H1 (cell line): Measurements from ENCODE around the gene CHST10. TPM values are rescaled to one million over a fixed set of nuclear protein-coding genes. Genes with fewer than 3 reads are reported as not detected.

Experiments
- CTCF ChIA-PET: fragments of 300-600 bp; sonication (Branson Sonifier 250); formaldehyde crosslinking; loops from one replicate; lab custom pipeline; 2021; ENCODE audit not compliant: partially characterized antibody; lab: Charles Lee
- POLR2A ChIA-PET: fragments of 300-600 bp; sonication (Branson Sonifier 250); formaldehyde crosslinking; loops from one replicate; lab custom pipeline; 2021; ENCODE audit warnings: inconsistent platforms; ENCODE audit not compliant: partially characterized antibody; lab: Charles Lee
- DNase-seq, 2 experiments: peaks; one replicate each; pipeline versions ENCODE4 v3.0.0 to v3.0.0-alpha.2; 2010 to 2022; ENCODE audit warnings: low spot score in 2 of 2, low read depth in 1 of 2, mixed read lengths in 1 of 2
- FAIRE-seq: peaks from 2 replicates; lab custom pipeline; 2011; peaks lifted over from hg19 to GRCh38; lab: Jason Lieb, UNC
- H2AFZ ChIP-seq: 2 replicates; pipeline ENCODE4 v1.8.1; 2012; ENCODE audit warnings: low read length, inconsistent platforms
- H2AK5ac ChIP-seq: 2 replicates; pipeline ENCODE4 v1.6.1; 2013; ENCODE audit warnings: low read depth, low read length
- H2BK120ac ChIP-seq: replicated peaks from 2 replicates; pipeline ENCODE3; 2013; ENCODE audit warnings: low read depth, low read length, inconsistent platforms
- H2BK12ac ChIP-seq: 2 replicates; pipeline ENCODE4 v1.6.1; 2013; ENCODE audit warnings: low read depth, low read length
- H2BK15ac ChIP-seq: 2 replicates; pipeline ENCODE4 v1.6.1; 2013; ENCODE audit warnings: low read length
- H2BK20ac ChIP-seq: 2 replicates; pipeline ENCODE4 v1.6.1; 2013; ENCODE audit warnings: low read length
- H2BK5ac ChIP-seq: 2 replicates; pipeline ENCODE4 v1.6.1; 2013; ENCODE audit warnings: low read depth, low read length
- H3K14ac ChIP-seq: 2 replicates; pipeline ENCODE4 v1.6.1; 2013; ENCODE audit warnings: inconsistent platforms; ENCODE audit not compliant: insufficient read length
- H3K18ac ChIP-seq: 2 replicates; pipeline ENCODE4 v1.6.1; 2013; ENCODE audit warnings: low read length; ENCODE audit errors: extremely low read depth
- H3K23ac ChIP-seq: 2 replicates; pipeline ENCODE4 v1.6.1; 2013; ENCODE audit warnings: inconsistent platforms; ENCODE audit not compliant: insufficient read length
- H3K23me2 ChIP-seq: 2 replicates; pipeline ENCODE4 v1.6.1; 2013; ENCODE audit warnings: low read depth, low read length
- H3K27ac ChIP-seq: 2 replicates; pipeline ENCODE4 v1.6.1; 2011; ENCODE audit warnings: low read depth, low read length, inconsistent platforms
- H3K27me3 ChIP-seq, 4 experiments: replicated peaks in 1 of 4; 1 replicate in 1 of 4; 2 replicates in 3 of 4; pipeline versions ENCODE4 v1.6.1 to v1.8.1; 2011 to 2013; ENCODE audit warnings: low read length in 3 of 4, mild to moderate bottlenecking in 3 of 4, inconsistent platforms in 2 of 4, mixed read lengths in 2 of 4, moderate library complexity in 1 of 4; ENCODE audit not compliant: control insufficient read depth in 3 of 4, insufficient read depth in 3 of 4; ENCODE audit errors: extremely low read depth in 1 of 4
- H3K36me3 ChIP-seq, 4 experiments: 2 replicates each; pipeline versions ENCODE4 v1.6.1 to v1.8.1; 2011 to 2013; ENCODE audit warnings: mild to moderate bottlenecking in 4 of 4, low read length in 3 of 4, moderate library complexity in 2 of 4, control low read depth in 1 of 4, inconsistent platforms in 1 of 4; ENCODE audit not compliant: insufficient read depth in 4 of 4, control insufficient read depth in 2 of 4
- H3K4ac ChIP-seq: replicated peaks from 2 replicates; pipeline ENCODE3; 2013; ENCODE audit warnings: low read length, low read depth, mixed read lengths, inconsistent platforms; ENCODE audit not compliant: insufficient read length
- H3K4me1 ChIP-seq, 4 experiments: replicated peaks in 1 of 4; 1 replicate in 1 of 4; 2 replicates in 3 of 4; pipeline versions ENCODE4 v1.6.1 to v1.8.1; 2011 to 2013; ENCODE audit warnings: low read length in 3 of 4, inconsistent platforms in 2 of 4, mixed read lengths in 1 of 4; ENCODE audit not compliant: insufficient read depth in 4 of 4, control insufficient read depth in 3 of 4
- H3K4me2 ChIP-seq, 2 experiments: 2 replicates each; pipeline versions ENCODE4 v1.6.1 to v1.8.1; 2011 to 2013; ENCODE audit warnings: low read depth in 2 of 2, low read length in 2 of 2, control low read depth in 1 of 2, inconsistent platforms in 1 of 2, mild to moderate bottlenecking in 1 of 2; ENCODE audit not compliant: insufficient read depth in 1 of 2
- H3K4me3 ChIP-seq, 4 experiments: fragments of 200-600, 300-600 bp in 1 of 4; sonication (generic), shearing (Covaris generic), sonication (Bioruptor Twin) in 1 of 4; 2 replicates each; pipeline versions ENCODE4 v1.5.1 to v1.8.1; 2011 to 2016; ENCODE audit warnings: low read length in 4 of 4, low read depth in 3 of 4, control low read depth in 2 of 4, inconsistent platforms in 2 of 4, mild to moderate bottlenecking in 2 of 4, mixed read lengths in 1 of 4, moderate library complexity in 1 of 4; ENCODE audit not compliant: insufficient read depth in 2 of 4; ENCODE audit errors: extremely low read depth in 1 of 4
- H3K56ac ChIP-seq: replicated peaks from 2 replicates; pipeline ENCODE3; 2013; ENCODE audit warnings: low read depth, mild to moderate bottlenecking, mixed read lengths, low read length, inconsistent platforms; ENCODE audit not compliant: insufficient read length
- H3K79me1 ChIP-seq: 2 replicates; pipeline ENCODE4 v1.6.1; 2013; ENCODE audit warnings: low read depth, low read length, control low read depth
- H3K79me2 ChIP-seq, 2 experiments: 2 replicates each; pipeline versions ENCODE4 v1.6.1 to v1.8.1; 2012 to 2013; ENCODE audit warnings: low read length in 2 of 2, mild to moderate bottlenecking in 2 of 2, inconsistent platforms in 1 of 2; ENCODE audit not compliant: insufficient read depth in 2 of 2, control insufficient read depth in 1 of 2
- H3K9ac ChIP-seq, 4 experiments: replicated peaks in 1 of 4; 1 replicate in 1 of 4; 2 replicates in 3 of 4; pipeline versions ENCODE4 v1.6.1 to v1.8.1; 2011 to 2013; ENCODE audit warnings: low read depth in 3 of 4, low read length in 3 of 4, control low read depth in 2 of 4, mild to moderate bottlenecking in 2 of 4, moderate library complexity in 2 of 4, inconsistent platforms in 1 of 4; ENCODE audit errors: extremely low read depth in 1 of 4
- H3K9me3 ChIP-seq, 2 experiments: 2 replicates each; pipeline versions ENCODE4 v1.6.1 to v1.8.1; 2012 to 2013; ENCODE audit warnings: mild to moderate bottlenecking in 2 of 2, moderate library complexity in 2 of 2, control low read depth in 1 of 2, inconsistent platforms in 1 of 2, low read depth in 1 of 2, low read length in 1 of 2, mixed read lengths in 1 of 2; ENCODE audit not compliant: insufficient read depth in 2 of 2
- H4K20me1 ChIP-seq, 2 experiments: replicated peaks in 1 of 2; 2 replicates each; pipeline versions ENCODE3 to v1.8.1; 2011 to 2013; ENCODE audit warnings: inconsistent platforms in 2 of 2, low read length in 2 of 2, mild to moderate bottlenecking in 1 of 2; ENCODE audit not compliant: insufficient read depth in 2 of 2, control insufficient read depth in 1 of 2
- H4K5ac ChIP-seq: 2 replicates; pipeline ENCODE4 v1.6.1; 2013; ENCODE audit warnings: low read length, low read depth, mixed read lengths, inconsistent platforms; ENCODE audit not compliant: insufficient read length
- H4K8ac ChIP-seq: 2 replicates; pipeline ENCODE4 v1.8.0; 2013; ENCODE audit warnings: mild to moderate bottlenecking, moderate library complexity, low read length, inconsistent platforms; ENCODE audit not compliant: insufficient read depth; ENCODE audit errors: extremely low read depth
- H4K91ac ChIP-seq: replicated peaks from 2 replicates; pipeline ENCODE3; 2013; ENCODE audit warnings: low read length, mixed read lengths, inconsistent platforms; ENCODE audit not compliant: insufficient read length
- CBX5 ChIP-seq: fragments of 300-800, 300-1000 bp; sonication (generic); IDR thresholded peaks from 2 replicates; pipeline ENCODE4 v1.7.1; 2016; ENCODE audit warnings: antibody characterized with exemption, low read length, low read depth
- CHD1 ChIP-seq: IDR thresholded peaks from 2 replicates; pipeline ENCODE4 v1.6.1; 2012; ENCODE audit warnings: low read depth, low read length, improper control_type of control experiment
- MAFK ChIP-seq: IDR thresholded peaks from 2 replicates; pipeline ENCODE4 v1.6.1; 2012; ENCODE audit warnings: low read depth, mild to moderate bottlenecking, improper control_type of control experiment, low read length
- SUZ12 ChIP-seq: fragments of 200-600 bp; sonication (generic); IDR thresholded peaks from 2 replicates; pipeline ENCODE4 v1.6.1; 2012; ENCODE audit warnings: mild to moderate bottlenecking, inconsistent platforms, low read length, moderate library complexity, mixed read lengths
- whole genome bisulfite sequencing, 2 experiments: shearing (Covaris generic) in 1 of 2; methylation state at CpG; one replicate each; pipeline versions ENCODE4 v1.1.6 to v1.1.7; 2013 to 2015; ENCODE audit warnings: low lambda C conversion rate in 2 of 2, mixed read lengths in 2 of 2, inconsistent platforms in 1 of 2, low coverage in 1 of 2, missing lambda C conversion rate in 1 of 2; ENCODE audit not compliant: insufficient replicate concordance in 2 of 2, insufficient coverage in 1 of 2, insufficient read length in 1 of 2; ENCODE audit errors: extremely low coverage in 1 of 2, missing lambda C conversion rate in 1 of 2; 5-methylcytosine and 5-hydroxymethylcytosine counted together
- polyA plus RNA-seq, 7 experiments: library from polyadenylated mRNA; depleted of rRNA in 3 of 7; stranded (reverse) in 5 of 7; unstranded in 2 of 7; fragments of >200 nt in 5 of 7; fragments of 200-250 nt in 2 of 7; gene quantifications; 1 replicate in 5 of 7; 2 replicates in 1 of 7; 4 replicates in 1 of 7; pipeline versions ENCODE4 v1.2.1 to v1.2.3, GENCODE V29; 2011 to 2013; ENCODE audit warnings: missing spikeins in 2 of 7, mixed read lengths in 2 of 7
- total RNA-seq: library from RNA; stranded (reverse); fragmentation: NEBNext Ultra II Directional; extraction: Animal tissue kit (Norgen Biotek cat#: 25700); gene quantifications from 2 replicates; pipeline ENCODE4 v1.2.1, GENCODE V29; 2021

Gene CHST10
- total and polyA plus RNA-seq, 2 of the 8 experiments (the other 6 are each of a cell fraction or from before 2014, with no cell fraction given): 27.3 to 29.1 TPM

GRCh38 chr2:100358554-100358953, 58.9 kb downstream of the CHST10 start:
- H3K27me3 ChIP-seq: no peaks in the 10 kb centered on the region
- H3K4me2 ChIP-seq: no peak overlapping the region
- no peaks in the 10 kb centered on the region for H3K79me1 ChIP-seq
- no peak overlapping the region for H3K18ac ChIP-seq
- no peak overlapping the region for H4K91ac ChIP-seq
- TF ChIP-seq CBX5 (no peak), MAFK (no peak), SUZ12 (no peak), CHD1 (no peak)
- H4K5ac ChIP-seq: no peak overlapping the region
- no peak overlapping the region for H3K27ac ChIP-seq
- H3K79me2 ChIP-seq: no peaks in the 10 kb centered on the region
- H3K9ac ChIP-seq: no peak overlapping the region
- no peaks in the 10 kb centered on the region for H4K20me1 ChIP-seq
- no peak overlapping the region for H2BK12ac ChIP-seq
- no peaks in the 10 kb centered on the region for H3K36me3 ChIP-seq
- FAIRE-seq (no peak), DNase-seq (no peak)
- no peak overlapping the region for H2BK5ac ChIP-seq
- H3K23ac ChIP-seq: no peak overlapping the region
- H3K23me2 ChIP-seq: no peaks in the 10 kb centered on the region
- no peak overlapping the region for H2AFZ ChIP-seq
- H3K4me3 ChIP-seq: no peak overlapping the region
- 87% methylated on average over 2 of the region's 2 CpGs; no CpG with 5 or more reads in 1 of the 2 experiments for WGBS, 2 experiments
- ChIA-PET CTCF (no interaction called here), POLR2A (no interaction called here)
- no peak overlapping the region for H3K56ac ChIP-seq
- no peak overlapping the region for H2BK15ac ChIP-seq
- no peaks in the 10 kb centered on the region for H3K4me1 ChIP-seq
- H3K9me3 ChIP-seq: peaks cover 6 to 9% of the 10 kb centered on the region in 2 experiments; a peak in 1 of 4 replicates
- no peak overlapping the region for H2AK5ac ChIP-seq
- H2BK20ac ChIP-seq: no peak overlapping the region
- no peak overlapping the region for H4K8ac ChIP-seq
- no peak overlapping the region for H3K14ac ChIP-seq
- H3K4ac ChIP-seq: no peak overlapping the region
- H2BK120ac ChIP-seq: no peak overlapping the region
